22Rv1 (cell line): ENCODE results near the gene RASL10A.

Experiments
- ZFX ChIP-seq: fragments of 450-650 bp; IDR thresholded peaks from 2 replicates; pipeline ENCODE4 v1.6.1; 2017; ENCODE audit warnings: antibody characterized with exemption, borderline replicate concordance
- TF ChIP-seq, protein P1 (sequence below): fragments of 450-650 bp; IDR thresholded peaks from 2 replicates; pipeline ENCODE4 v1.5.1; 2017; ENCODE audit warnings: mild to moderate bottlenecking

DNA sequence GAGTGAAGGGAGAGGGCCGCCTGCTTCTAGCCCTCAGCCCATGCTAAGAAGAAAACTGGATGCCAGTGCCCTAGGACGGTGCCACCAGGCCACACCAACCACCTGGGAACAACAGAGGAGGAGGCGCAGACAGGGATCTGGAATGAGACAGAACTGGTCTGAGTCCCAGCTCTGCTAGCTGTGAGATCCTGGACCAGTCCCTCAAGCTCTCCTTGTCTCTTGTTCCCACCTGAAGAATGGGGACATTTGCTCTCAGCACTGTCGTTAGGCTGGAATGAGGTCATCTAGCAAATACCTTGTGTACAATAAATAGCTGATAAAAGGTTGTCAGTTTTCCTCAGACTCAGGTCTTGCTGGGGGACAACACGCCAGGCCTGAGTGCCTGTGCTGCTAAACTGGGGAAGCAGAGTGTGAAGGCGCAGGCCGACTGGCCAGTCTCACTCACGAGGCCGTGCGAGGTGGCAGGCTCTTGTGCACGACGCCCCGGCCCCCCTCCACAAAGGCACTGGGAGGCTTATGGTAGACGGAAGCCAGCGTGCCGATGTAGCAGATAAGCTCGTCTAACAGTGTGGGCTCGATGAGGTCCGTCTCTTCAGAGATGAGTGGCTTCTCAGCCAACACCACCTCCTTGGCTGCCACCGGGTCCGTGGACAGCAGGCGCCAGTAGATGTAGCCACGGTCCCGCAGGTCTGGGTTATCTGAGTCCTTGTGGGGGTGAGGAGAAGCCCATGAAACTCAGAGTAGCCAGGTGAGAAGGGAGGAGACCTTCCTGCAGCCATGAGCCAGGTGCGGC is 25.8 kb upstream of the RASL10A start:
- TF ChIP-seq, protein P1, sequence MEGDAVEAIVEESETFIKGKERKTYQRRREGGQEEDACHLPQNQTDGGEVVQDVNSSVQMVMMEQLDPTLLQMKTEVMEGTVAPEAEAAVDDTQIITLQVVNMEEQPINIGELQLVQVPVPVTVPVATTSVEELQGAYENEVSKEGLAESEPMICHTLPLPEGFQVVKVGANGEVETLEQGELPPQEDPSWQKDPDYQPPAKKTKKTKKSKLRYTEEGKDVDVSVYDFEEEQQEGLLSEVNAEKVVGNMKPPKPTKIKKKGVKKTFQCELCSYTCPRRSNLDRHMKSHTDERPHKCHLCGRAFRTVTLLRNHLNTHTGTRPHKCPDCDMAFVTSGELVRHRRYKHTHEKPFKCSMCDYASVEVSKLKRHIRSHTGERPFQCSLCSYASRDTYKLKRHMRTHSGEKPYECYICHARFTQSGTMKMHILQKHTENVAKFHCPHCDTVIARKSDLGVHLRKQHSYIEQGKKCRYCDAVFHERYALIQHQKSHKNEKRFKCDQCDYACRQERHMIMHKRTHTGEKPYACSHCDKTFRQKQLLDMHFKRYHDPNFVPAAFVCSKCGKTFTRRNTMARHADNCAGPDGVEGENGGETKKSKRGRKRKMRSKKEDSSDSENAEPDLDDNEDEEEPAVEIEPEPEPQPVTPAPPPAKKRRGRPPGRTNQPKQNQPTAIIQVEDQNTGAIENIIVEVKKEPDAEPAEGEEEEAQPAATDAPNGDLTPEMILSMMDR, result no peak
- no peak for TF ChIP-seq ZFX
